ENCODE results near the gene TPK1. TPM values are rescaled to one million over a fixed set of nuclear protein-coding genes. Genes with fewer than 3 reads are reported as not detected.

TPK1 gene
- polyA plus RNA-seq, 1 experiment: 0.38 TPM

DNA sequence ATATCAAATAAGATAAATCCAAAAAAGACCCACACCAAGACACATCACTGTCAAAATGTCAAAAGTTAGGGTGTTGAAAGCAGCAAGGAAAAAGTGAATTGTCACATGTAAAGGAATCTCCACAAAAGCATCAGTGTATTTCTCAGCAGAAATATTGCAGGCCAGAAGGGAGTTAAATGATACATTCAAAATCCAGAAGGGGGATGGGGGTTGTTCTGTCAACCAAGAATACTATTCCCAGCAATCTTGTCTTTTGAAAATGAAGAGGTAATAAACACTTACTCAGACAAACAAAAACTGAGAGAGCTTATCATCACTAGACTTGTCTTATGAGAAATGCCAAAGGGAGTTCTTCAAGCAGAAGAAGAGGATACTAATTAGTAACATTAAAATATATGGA, 241.3 kb downstream of the TPK1 start:
- Histone ChIP-seq H3K9me3 (ENCODE audit: control insufficient read depth, insufficient read depth, low read length) (peaks cover 4% of the 10 kb centered on the region), H3K4me3 (ENCODE audit: low read depth, low read length) (no peak overlapping the region), H3K27me3 (ENCODE audit: control insufficient read depth, insufficient read depth, low read length) (no peaks in the 10 kb centered on the region), H3K27ac (ENCODE audit: low read depth, low read length) (no peak overlapping the region)
- TF ChIP-seq, protein P1, sequence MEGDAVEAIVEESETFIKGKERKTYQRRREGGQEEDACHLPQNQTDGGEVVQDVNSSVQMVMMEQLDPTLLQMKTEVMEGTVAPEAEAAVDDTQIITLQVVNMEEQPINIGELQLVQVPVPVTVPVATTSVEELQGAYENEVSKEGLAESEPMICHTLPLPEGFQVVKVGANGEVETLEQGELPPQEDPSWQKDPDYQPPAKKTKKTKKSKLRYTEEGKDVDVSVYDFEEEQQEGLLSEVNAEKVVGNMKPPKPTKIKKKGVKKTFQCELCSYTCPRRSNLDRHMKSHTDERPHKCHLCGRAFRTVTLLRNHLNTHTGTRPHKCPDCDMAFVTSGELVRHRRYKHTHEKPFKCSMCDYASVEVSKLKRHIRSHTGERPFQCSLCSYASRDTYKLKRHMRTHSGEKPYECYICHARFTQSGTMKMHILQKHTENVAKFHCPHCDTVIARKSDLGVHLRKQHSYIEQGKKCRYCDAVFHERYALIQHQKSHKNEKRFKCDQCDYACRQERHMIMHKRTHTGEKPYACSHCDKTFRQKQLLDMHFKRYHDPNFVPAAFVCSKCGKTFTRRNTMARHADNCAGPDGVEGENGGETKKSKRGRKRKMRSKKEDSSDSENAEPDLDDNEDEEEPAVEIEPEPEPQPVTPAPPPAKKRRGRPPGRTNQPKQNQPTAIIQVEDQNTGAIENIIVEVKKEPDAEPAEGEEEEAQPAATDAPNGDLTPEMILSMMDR (IDR thresholded peaks at IDR 0.05; ENCODE audit: low read depth, low read length): no peak
- CTCF ChIA-PET: no interaction called here
- DNase-seq (ENCODE audit: low read depth, low spot score): no peak
- POLR2A ChIA-PET: no interaction called here

DNA sequence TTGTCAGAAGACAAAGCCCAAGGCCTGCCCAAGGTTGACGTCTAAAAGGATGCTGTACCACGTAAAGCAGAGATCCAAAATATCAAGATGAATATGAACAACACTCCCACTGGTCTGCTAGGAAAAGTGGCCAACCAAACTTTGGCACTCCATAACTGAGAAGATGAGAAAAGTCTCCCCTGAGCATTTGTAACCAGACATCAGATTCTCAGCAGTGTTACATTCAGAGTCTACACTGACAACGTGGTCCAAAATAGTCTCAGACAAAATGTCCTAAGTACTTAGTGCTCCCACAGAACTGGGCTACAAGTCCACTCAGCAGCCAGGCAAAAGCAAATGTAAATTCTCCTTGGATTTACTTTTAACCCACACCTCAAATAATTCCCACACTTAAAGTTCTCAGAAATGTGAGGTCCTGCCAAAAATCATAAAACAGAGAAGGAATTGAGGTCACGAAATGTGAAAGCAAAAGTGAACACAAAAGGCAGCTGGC, 247.2 kb downstream of the TPK1 start:
- Histone ChIP-seq H3K9me3 (ENCODE audit: control insufficient read depth, insufficient read depth, low read length) (peaks cover 13% of the 10 kb centered on the region), H3K4me3 (ENCODE audit: low read depth, low read length) (no peak overlapping the region), H3K27ac (ENCODE audit: low read depth, low read length) (no peak overlapping the region), H3K27me3 (ENCODE audit: control insufficient read depth, insufficient read depth, low read length) (no peaks in the 10 kb centered on the region)
- DNase-seq (ENCODE audit: low read depth, low spot score): no peak
- ChIA-PET POLR2A (no interaction called here), CTCF (no interaction called here)
- TF ChIP-seq, protein P1 (IDR thresholded peaks at IDR 0.05; ENCODE audit: low read depth, low read length): no peak

DNA sequence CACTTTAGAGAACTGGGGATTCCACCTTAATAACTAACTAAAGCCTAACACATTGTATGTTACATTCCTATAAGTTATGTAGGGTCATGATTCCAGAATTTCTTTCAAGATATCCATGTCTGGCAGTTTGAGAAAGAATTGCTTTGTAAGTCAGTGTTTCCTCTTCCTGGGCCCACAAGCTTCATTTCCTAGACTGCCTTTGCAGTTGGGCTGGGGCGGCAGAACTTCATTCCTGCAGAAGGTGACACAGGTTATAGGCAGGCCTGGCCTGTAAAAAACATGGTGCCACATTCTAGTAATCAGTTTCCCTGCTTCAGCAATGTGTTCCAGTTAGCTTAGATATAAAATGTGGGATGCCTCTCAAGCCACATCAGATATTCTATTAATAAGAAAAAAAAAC, 248.2 kb downstream of the TPK1 start:
- no peak overlapping the region for H3K4me3 ChIP-seq (ENCODE audit: low read depth, low read length)
- TF ChIP-seq, protein P1 (IDR thresholded peaks at IDR 0.05; ENCODE audit: low read depth, low read length): no peak
- ChIA-PET CTCF (no interaction called here), POLR2A (no interaction called here)
- H3K27me3 ChIP-seq (ENCODE audit: control insufficient read depth, insufficient read depth, low read length): no peaks in the 10 kb centered on the region
- H3K9me3 ChIP-seq (ENCODE audit: control insufficient read depth, insufficient read depth, low read length): peaks cover 13% of the 10 kb centered on the region
- no peak for DNase-seq (ENCODE audit: low read depth, low spot score)
- no peak overlapping the region for H3K27ac ChIP-seq (ENCODE audit: low read depth, low read length)

DNA sequence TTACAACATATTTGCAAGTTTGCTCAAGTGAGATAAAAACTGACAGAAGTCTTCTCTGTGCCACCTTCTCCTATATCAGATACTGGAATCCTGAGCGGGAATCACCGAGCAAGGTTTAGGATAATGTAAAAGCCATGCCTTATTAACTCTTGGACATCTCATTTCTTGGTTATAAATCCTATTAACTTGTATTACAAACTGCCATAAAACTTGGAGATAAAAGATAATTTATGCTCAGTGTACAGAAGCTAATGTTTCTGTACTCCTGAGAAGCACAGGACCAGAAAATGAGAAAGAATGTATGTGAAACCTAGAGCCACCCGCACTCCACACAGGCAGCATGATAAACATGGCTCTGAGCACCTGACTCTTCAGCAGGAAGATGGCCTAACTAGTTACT, 251.1 kb downstream of the TPK1 start:
- no peak for DNase-seq (ENCODE audit: low read depth, low spot score)
- ChIA-PET POLR2A (no interaction called here), CTCF (no interaction called here)
- Histone ChIP-seq H3K27me3 (ENCODE audit: control insufficient read depth, insufficient read depth, low read length) (no peaks in the 10 kb centered on the region), H3K4me3 (ENCODE audit: low read depth, low read length) (no peak overlapping the region), H3K9me3 (ENCODE audit: control insufficient read depth, insufficient read depth, low read length) (peaks cover 11% of the 10 kb centered on the region; the same call in 1 of the 2 replicates), H3K27ac (ENCODE audit: low read depth, low read length) (no peak overlapping the region)
- TF ChIP-seq, protein P1 (IDR thresholded peaks at IDR 0.05; ENCODE audit: low read depth, low read length): no peak

DNA sequence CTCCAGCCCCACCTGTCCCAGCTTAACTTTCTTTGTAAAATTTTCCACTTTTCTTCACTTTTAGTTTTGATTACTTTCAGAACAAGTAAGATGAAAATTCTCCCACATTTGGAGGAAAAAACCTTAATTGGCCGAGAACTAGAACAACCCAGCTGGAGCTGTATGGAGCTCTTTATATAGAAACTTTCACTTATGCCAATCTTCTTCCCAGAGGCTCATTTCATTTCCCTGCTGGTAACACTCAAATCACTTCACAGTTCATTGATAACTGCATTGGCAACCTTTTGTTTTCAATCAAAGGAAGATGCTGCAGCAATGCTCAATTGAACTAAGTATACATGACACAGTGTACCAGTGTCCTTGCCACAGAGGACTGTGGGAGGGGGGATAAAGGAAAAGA, 256.2 kb downstream of the TPK1 start:
- peaks cover 5% of the 10 kb centered on the region for H3K9me3 ChIP-seq (ENCODE audit: control insufficient read depth, insufficient read depth, low read length)
- H3K27me3 ChIP-seq (ENCODE audit: control insufficient read depth, insufficient read depth, low read length): no peaks in the 10 kb centered on the region
- ChIA-PET POLR2A (no interaction called here), CTCF (no interaction called here)
- no peak overlapping the region for H3K27ac ChIP-seq (ENCODE audit: low read depth, low read length)
- H3K4me3 ChIP-seq (ENCODE audit: low read depth, low read length): no peak overlapping the region
- TF ChIP-seq, protein P1 (IDR thresholded peaks at IDR 0.05; ENCODE audit: low read depth, low read length): no peak
- DNase-seq (ENCODE audit: low read depth, low spot score): no peak
